SK-MEL-5 (cell line): ENCODE results near the gene IL36B. TPM values are rescaled to one million over a fixed set of nuclear protein-coding genes. Genes with fewer than 3 reads are reported as not detected.

ENCODE experiments used
- DNase-seq: peaks from one replicate; pipeline ENCODE4 v3.0.0-alpha.2; 2016; ENCODE audit warnings: low read depth, low spot score
- in situ Hi-C: cut with HindIII; loops from 2 replicates; pipeline ENCODE4 v1.10.0; 2016; ENCODE audit warnings: low sequenced_read_pairs, high pct_unique_total_duplicates, low pct_unique_long_range_greater_than_20kb
- total RNA-seq: library from RNA; depleted of rRNA; stranded (reverse); fragments of >200 nt; shearing (Covaris generic); gene quantifications from 2 replicates; pipeline ENCODE4 v1.2.3, GENCODE V29; 2014

The IL36B gene
- total RNA-seq, 1 experiment from 2014 or later, result not detected

DNA sequence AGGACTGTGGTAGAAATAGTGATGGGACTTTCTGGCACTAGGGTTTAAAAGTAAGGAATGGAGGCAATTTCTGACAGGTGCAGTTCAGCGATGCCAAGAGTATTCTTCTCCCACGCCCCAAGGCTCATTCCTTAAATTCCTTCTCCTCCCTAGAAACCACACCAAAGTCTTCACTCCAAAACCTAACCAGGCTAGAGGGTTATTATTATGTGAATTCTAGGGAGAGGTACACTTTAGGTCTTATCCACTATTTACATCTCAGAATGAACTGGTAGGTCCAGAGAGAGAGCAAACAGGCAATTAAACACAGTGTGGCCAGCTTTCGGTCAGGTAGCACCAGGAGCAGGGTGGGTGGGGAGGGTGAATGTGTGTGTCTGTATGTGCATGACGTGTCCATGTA lies 26.5 kb upstream of the IL36B start:
- DNase-seq, result no peak
- in situ Hi-C loops, result no loop called here

DNA sequence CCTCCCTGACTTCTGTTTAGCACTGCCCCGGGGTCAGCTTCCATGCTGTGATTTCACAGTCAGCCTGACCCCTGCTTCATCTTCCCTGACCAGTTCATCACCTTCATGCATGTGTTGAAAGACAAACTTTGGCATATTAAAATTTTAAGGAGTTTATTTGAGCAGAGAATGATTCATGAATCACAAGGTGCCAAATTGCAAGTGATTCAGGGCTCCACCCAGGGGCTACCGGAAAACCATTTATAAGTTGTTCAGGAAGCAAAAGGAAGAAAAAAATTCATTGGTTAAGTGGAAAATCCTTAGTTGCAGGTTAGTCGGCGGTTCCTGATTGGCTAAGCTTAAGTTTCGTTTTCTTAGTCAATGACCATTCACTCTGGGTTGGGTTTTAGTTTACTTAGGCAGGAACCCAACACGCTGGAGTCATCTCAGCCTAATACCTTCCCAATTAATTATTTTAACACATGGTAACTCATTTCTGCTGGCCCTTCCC lies 25.7 kb upstream of the IL36B start:
- DNase-seq, result no peak
- in situ Hi-C loops, result no loop called here

DNA sequence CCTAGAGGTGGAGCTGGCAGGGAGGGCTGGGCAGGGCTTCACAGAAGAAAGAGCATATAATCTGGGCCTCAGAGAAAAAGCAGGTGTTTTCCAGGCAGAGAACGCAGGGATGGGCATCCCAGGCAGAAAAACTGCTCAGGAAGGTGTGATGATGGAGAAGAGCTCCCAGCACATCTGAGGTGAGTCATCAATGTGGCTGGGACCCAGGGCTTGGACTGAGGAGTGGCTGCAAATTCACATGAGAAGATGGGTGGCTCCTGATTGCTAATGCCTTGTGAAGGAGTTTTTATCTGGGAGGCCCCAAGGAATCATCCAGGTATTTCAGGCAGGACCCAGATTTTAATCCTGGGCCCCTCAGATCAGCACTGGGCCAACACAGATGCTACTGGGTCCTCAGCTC lies 25.3 kb upstream of the IL36B start:
- in situ Hi-C loops, result no loop called here

DNA sequence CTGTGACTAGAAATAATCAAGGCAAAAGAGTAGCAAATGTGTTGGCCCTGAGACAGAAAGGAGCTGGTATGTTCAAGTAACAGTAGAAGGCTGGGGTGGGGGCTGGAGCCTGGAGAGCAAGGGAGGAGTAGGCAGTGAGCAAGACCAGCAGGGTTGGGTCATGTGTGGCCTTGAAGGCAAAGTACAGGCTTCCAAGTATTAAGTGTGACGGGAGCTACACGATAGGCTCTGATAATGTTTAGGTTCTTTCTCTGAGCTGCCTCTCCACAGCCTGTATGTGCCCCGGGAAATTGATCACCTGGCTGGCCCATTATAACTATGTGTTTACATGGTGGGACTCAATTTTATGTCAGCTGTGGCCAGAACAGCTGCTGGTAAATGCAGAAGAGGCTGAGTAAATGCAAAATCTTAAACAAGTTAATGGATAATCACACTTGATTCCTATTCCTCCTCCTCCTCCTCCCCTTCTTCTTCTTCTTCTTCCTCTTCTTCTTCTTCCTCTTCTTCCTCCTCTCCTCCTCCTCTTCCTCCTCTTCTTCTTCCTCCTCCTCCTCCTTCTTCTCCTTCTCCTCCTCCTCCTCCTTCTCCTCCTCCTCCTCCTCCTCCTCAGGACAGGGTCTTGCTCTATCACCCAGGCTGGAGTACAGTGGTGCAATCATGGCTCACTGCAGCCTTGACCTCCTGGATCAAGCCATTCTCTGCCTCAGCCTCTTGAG lies 24.4 kb upstream of the IL36B start:
- in situ Hi-C loops, result no loop called here
- no peak for DNase-seq

More for the DNA sequence above, 25.3 kb upstream of the IL36B start:
- no peak for DNase-seq

DNA sequence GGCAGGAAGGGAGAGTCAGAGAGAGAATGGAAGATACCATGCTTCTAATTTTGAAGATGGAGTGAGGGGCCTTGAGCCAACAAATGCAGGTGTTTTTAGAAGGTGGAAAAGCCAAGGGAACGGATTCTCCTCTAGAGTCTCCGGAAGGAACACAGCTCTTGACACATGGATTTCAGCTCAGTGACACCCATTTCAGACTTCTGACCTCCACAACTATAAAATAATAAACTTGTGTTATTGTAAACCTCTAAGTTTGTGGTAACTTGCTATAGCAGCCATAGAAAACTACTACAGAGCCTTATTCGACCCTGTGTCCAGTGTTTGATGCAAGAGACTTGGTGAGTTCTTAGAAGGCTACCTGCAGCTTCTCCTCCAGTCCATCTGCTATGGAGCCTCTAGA lies 22.9 kb upstream of the IL36B start:
- no peak for DNase-seq
- in situ Hi-C loops, result no loop called here

DNA sequence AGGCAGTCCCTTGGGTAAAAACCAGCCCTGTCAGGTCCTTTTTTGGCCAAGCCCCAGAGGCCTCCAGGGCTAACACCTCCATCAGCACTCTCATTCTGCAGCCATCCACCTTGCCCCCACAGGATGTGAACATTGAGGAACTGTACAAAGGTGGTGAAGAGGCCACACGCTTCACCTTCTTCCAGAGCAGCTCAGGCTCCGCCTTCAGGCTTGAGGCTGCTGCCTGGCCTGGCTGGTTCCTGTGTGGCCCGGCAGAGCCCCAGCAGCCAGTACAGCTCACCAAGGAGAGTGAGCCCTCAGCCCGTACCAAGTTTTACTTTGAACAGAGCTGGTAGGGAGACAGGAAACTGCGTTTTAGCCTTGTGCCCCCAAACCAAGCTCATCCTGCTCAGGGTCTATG lies 22.4 kb upstream of the IL36B start:
- in situ Hi-C loops, result no loop called here
- DNase-seq, result no peak

DNA sequence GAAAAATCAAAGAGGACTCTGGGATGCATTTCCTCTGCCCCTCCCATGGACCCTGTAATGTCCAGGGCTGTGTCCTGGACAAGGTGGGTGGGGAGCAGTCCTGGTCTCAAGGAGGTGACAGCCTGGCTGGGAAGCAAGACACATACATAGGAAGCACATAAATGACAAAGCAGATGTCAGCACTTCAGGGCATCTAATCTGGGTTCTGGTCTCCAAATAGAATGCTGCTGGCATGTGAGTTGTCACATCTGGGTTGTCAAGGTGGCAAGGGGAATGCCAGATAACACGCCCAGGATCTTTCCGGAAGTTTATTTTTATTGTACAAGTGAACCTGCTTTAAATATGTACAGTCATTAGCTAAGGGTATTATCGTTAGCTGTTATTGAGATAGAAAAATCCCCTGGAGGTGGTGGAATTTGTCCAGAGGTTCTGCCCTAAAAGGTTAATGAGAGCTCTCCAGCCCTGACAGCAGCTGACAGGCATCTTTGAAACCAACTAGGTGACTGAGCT lies 20.7 kb upstream of the IL36B start:
- in situ Hi-C loops, result no loop called here
- DNase-seq, result no peak

DNA sequence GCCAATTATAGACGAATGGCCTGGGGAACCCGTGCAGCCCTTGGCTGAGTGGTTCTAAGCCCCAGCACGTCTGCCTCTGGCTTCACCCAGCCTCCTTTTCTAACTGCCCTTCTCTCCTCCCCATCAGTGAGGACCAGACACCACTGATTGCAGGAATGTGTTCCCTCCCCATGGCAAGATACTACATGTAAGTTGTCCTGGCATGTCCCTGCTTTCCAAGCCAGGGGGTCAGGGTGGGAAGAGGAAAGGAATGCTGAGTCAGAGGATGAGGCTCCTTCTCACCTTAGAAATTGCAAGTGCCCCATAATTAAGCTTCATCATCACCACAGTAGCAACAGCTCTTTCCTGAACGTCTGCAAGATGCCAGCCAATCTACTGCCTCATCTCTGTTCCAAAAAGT lies 19.9 kb upstream of the IL36B start:
- in situ Hi-C loops, result no loop called here
- DNase-seq, result no peak

DNA sequence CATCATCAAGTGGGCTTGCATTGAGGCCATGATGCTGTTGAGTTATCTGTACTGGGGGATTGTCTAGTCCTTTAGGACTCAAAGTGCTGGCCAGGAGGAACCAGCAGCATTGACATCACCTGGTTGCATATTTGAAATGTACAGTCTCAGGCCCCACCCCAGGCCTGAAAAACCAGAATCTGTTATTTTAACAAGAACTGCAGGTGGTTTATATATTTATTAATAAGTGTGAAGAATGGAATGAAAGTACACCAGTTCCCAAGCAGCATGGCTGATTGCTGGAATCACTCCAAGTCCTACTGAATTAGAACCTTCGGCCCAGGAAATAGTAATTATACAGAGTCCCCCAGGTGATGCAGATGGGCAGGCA lies 17.9 kb upstream of the IL36B start:
- no peak for DNase-seq
- in situ Hi-C loops, result no loop called here

DNA sequence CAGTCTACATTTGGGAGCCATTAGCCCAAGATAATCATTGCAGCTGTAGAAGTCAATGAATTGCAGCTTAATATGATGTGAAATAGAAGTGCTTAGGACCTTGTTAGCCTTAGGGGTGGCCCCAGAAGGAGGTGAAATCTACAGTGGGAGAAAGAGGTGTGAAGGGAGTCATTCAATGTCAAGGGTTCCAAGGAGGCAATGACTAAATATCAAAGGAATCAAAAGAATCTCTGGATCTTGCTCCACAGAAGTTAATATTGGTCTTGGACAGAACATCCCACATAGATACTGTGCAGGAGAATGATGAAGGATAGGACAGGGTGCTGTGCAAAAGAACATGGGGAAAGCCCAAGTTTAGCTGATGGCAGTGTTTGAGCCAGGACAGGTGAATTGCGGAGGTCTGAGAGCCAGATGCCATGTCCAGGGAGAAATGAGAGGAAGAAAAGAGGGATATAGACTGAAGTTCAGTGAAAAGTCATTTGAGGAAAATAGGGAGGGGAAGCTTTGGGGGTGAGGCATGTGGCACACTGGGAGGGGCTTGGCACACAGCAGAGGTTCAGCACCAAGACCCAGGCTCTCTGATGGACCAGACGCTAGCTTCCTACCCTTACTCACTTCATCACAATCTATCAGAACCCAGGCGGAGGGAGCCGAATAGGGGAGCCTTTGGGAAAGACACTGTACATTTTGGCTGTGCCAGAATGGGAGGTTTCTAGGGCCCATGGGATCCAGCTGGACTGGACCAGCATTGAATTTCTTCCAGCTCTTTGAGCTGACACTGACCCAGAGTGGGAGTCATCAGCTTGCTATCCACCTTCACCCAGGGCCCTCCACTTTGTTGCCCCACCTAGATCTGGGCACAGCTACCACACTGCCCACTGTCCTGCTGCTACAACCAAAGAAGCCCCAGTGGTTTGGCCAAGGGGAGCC lies 17.3 kb upstream of the IL36B start:
- in situ Hi-C loops, result no loop called here
- no peak for DNase-seq

DNA sequence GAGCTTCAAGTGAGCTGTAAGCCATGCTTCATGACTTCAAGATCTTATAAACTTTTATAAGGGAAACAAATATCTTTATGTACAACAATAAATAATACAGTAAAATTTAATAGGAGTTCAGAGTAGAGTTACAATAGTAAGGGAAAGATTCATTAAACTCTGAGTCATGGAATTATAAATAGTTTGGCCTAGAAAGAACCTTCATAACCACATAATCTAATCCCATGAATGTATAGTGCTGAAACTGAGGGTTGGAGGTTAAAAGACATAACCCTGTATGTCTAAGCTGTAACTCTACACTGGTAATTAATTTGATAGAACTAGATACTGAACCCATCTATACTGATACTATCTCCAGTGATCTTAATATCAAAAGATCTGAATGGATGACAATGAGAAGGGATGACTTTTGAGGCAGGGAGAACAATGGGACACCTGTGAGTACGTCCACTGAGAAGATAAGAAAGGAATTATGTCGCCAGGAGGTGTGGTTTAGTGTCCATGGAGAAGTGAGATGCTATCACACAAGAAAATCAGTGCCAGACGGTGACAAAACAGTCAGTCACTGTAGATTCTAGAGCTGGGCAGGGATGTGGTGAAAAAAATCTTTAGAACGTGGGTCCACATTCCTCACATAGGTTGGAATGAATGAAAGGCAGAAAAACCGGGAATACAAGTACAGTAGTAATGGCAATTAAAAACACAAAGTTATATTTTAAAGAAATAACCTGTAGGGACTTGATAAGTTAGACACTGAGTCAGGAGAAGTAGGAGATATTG lies 16.2 kb upstream of the IL36B start:
- no peak for DNase-seq
- in situ Hi-C loops, result no loop called here

DNA sequence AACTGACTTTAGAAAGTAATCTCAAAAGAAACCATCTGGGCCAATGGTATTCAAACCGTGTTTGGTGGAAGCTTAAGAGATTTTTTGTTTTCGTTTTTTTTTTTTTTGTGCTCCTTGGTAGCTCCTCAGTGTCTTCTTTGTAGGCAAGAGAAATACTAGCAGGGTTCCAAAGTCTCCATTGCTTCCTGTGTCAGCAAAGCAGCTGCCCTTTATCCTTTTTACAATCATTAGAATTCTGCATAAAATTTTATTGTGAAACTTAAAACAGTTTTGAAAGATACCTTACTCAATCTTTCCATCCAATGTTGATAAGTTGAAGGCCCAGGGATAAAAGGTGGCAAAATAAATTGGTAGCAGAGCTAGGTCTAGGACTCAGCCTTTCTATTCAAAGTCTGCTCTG lies 15.6 kb upstream of the IL36B start:
- in situ Hi-C loops, result no loop called here
- DNase-seq, result no peak

DNA sequence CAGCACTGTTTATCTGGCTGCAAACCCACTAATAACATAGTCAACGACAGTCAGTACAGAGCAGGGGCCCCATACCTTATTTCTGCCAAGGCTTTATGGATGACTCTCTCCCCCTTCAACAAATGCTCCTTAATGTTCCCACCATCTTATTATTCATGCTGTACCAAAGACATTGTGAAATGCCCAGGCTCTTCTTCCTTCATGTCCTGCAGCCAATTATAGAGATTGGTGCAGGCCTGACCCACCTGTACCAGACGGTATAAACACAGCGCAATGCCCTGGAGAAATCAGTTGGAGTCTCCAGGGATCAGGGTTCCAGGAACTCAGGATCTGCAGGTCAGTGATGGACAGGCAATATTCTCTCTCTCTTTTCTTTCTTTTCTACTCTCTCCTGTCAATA lies 15.0 kb upstream of the IL36B start, which contains the start of gene IL1F10:
Gene IL1F10, plus strand, starts transcription at position 290 of the 400 bp plus-strand sequence. CDS start 4,769 bp downstream, outside the sequence.
- in situ Hi-C loops, result no loop called here
- DNase-seq, result no peak

DNA sequence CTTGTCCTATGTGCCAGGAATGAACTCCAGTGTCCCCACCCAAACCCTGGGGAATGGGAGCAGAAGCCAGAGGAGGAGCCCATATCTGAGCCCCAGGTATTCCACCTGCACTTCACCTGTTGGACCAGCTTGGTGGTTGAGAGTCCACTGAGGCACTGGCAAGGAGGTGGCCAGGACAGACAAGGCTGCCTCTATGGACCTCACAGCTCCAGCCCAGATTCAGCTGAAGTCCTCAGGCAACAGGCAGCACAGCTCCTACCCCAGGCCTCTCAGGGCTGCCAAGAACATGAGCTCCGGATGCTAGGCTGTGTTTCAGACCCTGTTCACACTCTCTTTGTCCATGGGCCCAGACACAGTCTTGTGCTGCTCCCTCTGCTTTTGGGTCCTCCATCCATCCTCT lies 12.2 kb upstream of the IL36B start:
- no peak for DNase-seq
- in situ Hi-C loops, result no loop called here

DNA sequence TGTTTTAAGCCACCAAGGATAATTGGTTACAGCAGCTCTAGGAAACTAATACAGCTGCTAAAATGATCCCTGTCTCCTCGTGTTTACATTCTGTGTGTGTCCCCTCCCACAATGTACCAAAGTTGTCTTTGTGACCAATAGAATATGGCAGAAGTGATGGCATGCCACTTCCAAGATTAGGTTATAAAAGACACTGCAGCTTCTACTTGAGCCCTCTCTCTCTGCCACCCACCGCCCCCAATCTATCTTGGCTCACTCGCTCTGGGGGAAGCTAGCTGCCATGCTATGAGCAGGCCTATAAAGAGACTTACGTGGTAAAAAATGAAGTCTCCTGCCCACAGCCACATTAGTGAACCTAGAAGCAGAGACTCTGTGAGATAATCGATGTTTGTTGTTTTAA lies 11.6 kb upstream of the IL36B start:
- no peak for DNase-seq
- in situ Hi-C loops, result no loop called here

DNA sequence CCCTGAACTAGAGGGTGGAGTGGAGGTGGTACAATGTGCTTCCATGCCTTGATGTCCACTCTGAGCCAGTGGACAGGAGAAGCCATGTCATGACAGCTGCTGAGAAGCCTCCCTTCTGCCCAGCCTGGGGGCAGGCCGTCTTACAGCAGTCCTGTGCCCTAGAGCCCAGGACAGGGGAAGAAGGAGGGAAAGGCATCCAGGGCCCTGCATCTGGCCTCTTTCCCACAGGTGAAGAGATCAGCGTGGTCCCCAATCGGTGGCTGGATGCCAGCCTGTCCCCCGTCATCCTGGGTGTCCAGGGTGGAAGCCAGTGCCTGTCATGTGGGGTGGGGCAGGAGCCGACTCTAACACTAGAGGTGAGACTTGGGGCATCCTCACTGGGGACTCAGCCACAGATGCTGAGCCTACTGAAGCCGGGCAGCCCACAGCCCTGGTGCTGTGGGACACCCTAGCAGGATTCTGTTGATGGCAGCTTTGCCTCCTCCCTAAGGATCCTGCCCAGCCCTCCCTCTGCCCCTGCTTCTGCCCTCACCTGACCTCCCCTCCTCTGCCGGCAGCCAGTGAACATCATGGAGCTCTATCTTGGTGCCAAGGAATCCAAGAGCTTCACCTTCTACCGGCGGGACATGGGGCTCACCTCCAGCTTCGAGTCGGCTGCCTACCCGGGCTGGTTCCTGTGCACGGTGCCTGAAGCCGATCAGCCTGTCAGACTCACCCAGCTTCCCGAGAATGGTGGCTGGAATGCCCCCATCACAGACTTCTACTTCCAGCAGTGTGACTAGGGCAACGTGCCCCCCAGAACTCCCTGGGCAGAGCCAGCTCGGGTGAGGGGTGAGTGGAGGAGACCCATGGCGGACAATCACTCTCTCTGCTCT lies 9.5 kb upstream of the IL36B start:
- in situ Hi-C loops, result no loop called here
- DNase-seq, result no peak

DNA sequence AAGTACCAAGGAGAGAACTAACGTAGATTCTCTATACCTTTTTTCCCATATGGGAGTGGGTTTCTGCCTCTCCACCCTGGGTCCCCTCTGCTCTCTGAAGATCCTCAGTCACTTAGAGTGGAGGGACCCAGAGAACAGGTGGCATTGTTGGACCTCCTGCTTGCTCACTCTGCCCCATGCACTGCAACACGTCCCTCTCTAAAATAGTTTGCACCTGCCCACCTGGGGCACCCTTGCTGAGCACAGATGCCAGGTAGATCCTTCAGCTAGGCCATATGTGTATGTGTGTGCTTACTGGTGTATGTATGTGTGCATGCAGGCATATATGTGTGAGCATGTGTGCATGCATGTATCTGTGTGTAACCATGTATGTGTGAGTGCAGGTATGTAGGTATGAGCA lies 8.6 kb upstream of the IL36B start:
- no peak for DNase-seq
- in situ Hi-C loops, result no loop called here
